ENCODE data around the gene RHOU. TPM values are rescaled to one million over a fixed set of nuclear protein-coding genes. Genes with fewer than 3 reads are reported as not detected.

Gene RHOU
- total RNA-seq, 1 donor from 2014 or later: 0.89 TPM

DNA sequence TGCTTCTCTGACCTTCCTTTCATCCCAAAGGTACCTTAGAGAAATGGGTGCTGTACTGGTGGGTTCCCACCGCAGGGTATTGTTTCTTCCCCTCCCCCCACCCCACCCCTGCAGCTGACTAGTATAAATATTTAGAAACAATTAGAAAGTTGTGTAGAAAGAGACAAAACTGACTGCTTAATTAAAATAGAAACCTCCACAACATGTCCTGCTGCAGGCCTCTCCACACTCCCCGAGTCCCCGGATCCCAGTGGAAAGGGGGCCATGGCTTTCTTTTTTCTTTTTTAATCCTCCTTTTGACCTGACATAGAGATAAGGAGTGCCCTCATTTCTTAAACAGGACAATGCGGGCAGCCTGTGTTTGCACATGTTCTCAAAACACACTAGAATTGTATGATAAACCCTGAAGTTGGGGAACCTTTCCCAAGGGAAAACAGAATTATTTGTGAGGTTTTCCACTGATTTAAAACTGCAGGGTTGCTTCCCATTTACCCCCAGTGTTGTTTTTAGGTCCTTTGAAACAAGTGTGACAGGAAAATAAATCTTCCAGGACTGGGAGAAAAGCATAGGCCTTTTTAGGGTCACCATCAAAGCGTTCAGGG is 1.7 kb downstream of the RHOU start:
- no peak for DNase-seq (ENCODE audit: low read depth)

DNA sequence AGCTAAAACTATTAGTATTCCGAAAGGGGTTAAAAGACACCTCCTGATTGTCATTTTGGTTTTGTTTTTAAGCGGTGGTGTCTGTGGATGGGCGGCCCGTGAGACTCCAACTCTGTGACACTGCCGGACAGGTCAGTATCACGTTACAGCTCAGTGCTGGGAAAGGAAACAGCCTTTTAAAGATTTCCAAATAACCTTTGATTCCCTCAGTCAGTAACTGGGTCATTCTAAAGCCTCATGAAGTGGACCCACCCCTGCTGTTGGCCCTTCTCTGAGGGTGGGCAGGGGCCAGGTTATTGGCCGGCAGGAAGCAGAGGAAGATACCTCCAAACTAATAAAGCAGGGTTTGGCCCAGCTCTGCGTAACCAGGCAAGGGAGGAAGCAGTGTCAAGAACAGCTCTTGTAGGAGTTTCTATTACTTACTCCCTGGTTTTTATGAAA is 2.3 kb downstream of the RHOU start:
- no peak for DNase-seq (ENCODE audit: low read depth)

DNA sequence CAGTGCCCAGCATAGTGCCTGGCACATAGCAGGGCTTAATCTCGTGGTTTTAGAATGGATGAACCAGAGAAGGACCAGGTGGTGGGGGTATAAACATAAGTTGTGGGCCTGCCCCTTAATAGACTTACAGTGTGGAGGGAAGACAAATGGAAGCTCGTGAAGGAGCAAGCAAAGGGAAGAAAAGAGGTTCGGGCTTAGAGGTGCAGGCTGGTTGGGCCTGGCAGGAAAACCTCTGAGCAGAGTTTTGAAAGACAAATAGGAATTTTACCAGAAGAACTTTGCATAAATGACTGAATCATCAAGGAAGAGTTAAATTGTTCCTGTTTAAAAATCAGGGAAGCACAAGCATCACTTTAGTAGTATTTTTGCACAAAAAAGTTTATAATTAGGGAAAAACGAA is 4.5 kb downstream of the RHOU start:
- no peak for DNase-seq (ENCODE audit: low read depth)

DNA sequence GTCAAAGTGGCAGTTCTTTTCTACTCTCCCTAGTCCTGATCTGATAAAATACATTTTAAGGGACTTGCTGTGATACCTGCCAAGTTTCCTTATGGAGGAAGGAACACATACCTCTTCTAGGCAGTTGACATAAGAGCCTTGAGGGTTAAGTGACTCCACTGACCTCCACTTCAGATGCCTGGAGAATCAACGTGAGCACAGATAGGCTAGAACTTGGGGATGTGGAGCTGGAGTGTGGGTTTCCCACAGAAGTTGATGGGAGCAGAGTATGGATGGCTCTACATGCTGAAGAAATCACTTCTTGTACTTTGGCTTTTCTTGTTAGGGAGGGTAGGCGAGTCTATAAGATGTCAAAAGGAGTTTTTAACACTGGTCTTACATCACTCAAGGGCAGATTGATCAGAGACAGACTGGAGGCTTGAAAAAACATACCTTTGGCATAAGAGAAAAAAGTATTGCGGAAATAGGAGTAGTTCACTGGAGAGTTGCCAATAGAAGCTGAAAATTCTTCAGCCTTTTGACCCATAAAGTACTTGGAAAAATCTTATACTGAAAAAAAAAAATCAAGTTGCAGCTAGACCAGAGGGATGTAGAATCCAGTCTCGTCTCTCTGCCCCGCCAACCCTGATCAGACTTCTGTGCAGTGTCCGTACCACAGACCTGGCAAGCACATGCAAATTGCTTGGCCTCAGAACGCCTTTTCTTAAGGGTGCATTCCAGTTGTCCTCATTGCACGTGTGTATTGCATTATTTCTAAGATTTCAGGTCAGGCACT is 5.5 kb downstream of the RHOU start:
- no peak for DNase-seq (ENCODE audit: low read depth)

DNA sequence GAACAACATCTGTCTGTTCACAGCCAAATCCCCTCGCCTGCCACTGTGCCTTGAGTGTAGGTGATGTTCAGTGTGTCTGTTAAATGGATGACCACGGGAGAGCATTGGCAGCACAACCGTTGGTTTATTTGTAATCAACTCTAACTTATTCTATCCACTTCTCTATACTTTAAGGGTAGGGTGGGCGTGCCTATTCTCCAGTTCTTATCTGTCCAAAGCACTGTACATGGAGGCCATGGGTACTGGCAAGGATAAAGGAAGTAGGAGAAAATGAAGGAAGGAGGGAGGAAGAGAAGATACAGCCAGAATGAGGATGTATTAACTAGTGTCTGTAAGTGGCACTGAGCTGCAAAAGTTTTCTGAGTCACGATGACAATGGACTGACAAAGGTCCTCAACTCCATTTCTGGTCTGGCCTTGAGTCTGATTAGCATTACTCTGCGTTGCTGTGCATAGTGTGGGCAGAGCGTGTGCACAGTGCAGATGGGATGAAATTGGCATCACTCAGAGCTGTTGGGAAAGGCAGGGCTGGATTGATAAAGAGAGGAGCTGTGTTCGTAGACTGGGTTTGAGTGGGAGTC is 7.1 kb downstream of the RHOU start:
- DNase-seq (ENCODE audit: low read depth): no peak

DNA sequence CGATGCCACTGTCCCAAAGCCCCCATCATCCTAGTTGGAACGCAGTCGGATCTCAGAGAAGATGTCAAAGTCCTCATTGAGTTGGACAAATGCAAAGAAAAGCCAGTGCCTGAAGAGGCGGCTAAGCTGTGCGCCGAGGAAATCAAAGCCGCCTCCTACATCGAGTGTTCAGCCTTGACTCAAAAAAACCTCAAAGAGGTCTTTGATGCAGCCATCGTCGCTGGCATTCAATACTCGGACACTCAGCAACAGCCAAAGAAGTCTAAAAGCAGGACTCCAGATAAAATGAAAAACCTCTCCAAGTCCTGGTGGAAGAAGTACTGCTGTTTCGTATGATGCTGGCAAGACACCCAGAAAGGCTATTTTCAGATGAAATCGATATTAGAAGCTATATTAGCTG is 8.1 kb downstream of the RHOU start:
- no peak for DNase-seq (ENCODE audit: low read depth)

DNA sequence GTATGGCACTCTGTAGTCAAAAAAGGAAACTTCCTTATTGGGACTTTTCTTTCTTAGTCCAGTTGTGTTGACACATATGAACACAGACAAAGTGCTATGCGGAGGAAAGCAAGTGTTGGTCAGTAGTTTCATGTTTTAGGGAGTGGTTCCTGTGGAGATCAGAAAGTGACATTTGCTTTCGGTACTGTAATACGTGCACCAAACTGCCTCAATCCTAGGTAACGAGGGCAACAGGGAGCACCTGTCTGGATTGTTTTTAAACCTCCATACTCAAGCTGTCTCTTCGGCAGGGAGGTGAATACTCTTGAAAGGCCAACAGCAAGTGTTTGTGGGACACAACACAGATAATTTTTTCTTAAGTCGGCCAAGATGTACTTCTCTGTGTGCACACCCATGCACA is 9.1 kb downstream of the RHOU start:
- no peak for DNase-seq (ENCODE audit: low read depth)

DNA sequence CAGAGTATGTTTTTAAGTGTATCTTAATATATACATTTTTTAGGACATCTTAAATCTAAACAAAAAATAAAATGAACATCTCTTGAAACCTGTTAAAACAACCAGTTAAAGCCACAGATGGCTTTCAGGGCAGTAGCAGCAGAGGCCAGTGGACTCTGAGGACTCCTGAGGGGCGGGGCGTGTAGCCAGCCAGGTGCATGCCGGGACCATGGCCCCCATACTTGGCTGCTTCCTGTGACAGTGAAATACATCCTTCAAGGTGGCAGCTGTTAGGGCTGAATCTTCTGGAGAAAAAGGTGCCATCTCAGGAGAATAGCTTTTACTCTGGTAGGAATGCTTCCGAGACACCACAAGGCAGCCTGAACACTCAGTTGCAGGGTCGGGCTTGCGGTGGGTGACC is 9.6 kb downstream of the RHOU start:
- no peak for DNase-seq (ENCODE audit: low read depth)

DNA sequence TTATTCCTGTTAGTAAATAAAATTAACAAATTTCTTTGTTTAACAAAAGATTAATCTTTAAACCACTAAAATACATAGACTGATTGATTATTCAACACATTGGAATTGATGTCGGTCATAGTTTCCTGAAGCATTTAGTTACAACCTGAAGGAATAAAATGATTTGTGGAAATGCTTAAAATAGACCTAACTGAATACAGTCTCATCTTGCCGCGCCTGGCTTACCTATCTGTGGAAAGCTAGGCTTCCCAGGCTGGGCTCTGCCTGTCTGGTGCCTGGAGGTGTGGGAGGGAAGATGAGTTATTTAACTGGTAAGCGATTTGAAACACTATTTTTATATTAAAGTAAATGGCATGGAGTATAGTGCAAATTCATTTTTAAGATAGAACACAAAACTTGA is 10.2 kb downstream of the RHOU start:
- DNase-seq (ENCODE audit: low read depth): no peak

DNA sequence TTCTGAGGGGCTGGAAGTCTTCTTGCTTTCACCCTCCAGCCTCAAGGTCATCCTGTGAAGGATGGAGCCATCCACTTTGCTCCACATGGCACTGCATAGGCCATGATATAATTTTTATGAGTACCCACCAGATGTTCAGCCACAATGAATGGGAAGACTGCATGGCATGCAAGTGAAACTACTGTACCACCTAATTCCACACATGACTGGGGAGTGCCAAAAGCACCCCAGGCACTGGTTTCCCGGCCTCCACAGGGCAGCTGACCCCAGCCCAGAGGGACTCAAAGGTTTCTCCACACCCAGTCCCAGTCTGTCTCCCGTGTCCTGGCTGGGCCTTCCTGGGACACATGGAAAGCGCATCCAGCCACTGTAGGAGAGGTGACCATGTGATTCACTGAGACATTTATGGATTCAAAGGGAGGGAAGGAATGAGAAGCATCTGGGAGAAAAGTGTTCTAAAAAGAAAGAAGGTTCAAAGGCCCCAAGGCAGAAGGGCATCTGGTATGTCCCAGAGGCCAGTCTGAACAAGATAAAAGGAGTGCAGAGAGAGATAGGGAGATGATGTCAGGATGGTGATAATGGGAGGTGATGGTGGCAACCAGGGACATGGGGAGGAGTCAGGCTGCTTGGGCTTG is 12.1 kb downstream of the RHOU start:
- no peak for DNase-seq (ENCODE audit: low read depth)

DNA sequence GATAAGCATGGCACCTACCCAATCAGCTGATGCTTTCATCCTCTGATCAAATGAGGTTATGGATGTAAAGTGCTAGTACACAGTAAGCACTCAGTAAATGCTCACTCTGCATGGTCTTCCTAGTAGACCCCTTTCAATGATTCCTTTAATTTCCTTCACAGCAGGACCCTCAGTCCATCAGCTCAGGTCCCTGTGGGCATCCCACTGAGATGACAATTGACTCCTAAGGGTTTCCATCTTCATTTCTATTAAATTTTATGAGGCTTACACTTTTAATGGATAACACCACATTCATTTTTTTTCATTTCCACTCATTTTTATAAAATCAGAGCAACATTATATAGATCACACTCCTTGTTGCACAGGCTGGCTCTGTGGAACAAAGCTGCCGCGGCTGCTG is 12.8 kb downstream of the RHOU start:
- DNase-seq (ENCODE audit: low read depth): no peak

DNA sequence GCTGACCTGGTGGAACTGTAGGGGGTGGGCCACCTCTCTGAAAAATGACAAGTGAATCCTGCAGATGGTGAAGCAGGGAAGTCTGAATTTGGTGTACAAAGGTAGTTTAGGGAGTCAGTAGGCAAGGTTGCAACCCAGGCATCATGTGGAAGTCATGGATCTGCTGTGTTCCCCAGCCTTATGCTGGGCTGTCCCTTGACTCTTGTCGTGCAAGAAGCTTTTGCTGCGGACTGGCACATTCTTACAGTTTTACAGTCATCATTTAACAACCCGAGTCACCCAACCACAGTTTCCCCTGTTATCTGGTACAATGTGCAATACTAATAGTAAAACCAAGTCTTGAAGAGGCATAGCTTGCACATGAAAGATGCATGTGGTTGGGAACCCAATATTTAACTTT is 13.2 kb downstream of the RHOU start:
- no peak for DNase-seq (ENCODE audit: low read depth)

DNA sequence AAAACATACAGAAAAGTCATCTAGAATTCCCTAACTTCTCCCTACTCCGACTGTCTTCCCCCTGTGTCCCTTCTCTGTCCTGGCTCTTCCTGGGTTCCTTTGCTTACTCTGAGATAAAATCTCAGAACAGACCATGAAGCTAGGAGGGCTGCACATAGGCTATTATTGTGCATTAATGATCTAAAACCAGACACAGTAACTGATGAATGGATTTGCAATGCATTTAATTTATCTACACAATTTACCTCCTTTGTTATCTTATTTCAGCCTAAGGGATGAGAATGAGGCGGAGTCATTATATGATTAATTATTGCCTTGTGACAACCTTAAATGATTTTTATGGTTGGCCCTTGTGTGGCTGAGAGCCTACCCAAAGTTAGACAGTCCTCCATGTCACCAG is 14.5 kb downstream of the RHOU start:
- DNase-seq (ENCODE audit: low read depth): no peak

DNA sequence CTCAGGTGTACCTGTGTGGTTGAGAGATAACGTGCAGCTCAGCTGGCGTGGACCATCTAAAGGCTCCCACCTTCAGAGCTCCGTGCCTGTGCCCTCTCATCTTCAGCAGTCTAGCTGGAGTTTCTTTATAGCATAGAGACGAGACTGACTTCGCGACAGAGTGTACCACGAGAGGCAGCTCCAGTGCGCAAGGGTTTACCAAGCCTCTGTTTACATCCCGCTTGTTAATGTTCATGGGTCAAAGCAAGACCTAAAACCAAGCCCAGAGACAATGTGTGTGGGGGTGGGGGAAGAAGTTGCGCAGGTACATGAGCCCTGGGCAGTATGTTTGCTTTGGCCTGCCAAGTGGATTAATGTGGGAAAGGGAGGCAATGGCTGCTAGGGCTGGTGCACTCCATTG is 15.6 kb downstream of the RHOU start:
- DNase-seq (ENCODE audit: low read depth): no peak

DNA sequence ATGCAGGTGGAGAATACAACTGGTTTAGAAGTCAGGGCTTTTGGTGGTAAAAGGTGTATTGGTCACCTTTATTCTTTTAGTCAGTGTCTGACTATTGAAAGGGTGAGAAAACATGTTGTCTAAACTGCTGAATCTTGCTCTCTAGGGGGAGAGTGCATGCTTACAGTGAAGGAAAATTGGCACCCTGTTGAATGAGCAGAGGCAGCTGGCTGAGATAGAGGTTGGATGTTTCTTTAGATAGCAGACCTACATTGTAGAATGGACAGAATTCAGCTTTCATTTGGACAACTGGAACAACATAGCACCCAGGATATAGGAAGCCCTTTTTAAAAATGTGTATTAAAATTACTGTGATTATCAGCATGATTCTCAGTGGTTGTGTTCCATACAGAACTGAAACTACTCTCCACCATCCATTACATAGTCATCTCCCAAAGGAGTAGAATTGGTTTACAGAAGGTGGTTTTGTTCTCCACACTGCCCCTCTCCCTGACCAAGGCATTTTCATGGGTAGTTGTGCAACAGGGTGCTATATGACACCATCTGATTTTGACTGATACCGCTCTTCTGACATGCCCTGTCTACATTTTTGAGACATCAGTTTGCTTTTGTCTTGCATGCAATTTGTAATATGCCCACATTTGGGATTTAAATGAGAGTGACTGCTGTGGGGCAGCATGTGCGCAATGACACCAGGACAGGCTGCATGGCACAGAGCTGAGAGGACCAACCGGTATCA is 16.2 kb downstream of the RHOU start:
- DNase-seq (ENCODE audit: low read depth): no peak

DNA sequence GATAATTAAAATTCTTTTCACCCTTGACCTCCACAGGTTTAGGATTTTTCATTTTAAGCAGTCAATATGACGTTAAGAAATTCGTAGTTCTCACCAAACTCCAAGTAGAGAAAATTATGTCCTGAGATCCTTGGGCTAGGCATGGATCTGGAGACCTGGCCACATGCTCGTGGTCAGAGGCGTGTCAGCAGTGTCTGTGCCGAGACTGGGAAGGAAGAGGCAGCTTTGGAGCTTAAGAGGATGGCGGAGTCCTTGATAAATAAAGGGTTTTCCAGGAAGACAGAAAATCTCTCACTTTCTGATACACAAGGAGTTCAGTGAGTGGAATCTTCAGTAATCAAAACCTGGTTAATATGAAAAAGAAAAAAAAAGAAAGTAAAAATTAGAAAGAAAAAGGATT is 17.0 kb downstream of the RHOU start:
- no peak for DNase-seq (ENCODE audit: low read depth)

DNA sequence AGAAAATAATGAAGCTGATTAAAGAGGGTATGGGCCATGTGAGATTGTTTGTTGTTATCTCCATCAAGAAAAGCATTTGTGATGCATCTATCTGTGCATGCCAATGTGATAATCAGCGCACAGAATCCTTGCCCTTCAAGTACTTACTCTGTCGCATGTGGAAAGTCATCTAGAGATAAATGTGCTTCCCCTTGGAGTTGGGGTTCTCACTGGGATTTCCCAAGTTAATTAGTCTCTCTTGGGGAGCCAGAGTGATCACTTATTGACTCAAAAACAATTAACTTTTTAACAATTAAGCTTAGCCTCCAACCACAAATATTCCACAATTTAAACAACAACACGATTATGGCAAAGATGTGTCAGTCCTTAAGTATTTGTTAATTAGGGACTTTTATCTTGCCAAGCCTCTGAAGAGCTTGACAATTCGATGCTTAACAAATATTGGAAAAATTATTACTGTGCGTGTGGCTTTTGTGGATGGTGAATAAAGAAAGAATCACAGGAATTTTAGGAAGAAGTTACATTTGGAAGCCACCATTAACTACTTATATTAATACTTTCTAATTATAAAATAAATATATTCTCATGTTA is 17.5 kb downstream of the RHOU start:
- DNase-seq (ENCODE audit: low read depth): no peak

DNA sequence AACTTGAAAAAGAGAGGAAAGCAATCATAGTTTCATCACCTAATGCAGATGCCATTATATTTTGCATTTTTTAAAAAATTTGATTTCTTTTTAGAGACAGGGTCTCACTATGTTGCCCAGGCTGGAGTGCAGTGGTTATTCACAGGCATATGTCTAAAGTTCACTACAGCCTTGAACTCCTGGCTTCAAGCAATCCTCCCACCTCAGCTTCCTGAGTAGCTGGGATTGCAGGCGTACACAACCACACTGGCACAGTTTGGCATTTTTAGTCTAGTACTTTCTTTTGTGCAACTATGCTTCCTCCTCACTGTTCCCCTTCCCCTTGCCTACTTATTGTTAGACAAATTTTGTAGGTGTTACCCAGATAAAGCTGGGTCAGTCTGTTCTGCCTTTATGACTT is 18.0 kb downstream of the RHOU start:
- DNase-seq (ENCODE audit: low read depth): no peak

DNA sequence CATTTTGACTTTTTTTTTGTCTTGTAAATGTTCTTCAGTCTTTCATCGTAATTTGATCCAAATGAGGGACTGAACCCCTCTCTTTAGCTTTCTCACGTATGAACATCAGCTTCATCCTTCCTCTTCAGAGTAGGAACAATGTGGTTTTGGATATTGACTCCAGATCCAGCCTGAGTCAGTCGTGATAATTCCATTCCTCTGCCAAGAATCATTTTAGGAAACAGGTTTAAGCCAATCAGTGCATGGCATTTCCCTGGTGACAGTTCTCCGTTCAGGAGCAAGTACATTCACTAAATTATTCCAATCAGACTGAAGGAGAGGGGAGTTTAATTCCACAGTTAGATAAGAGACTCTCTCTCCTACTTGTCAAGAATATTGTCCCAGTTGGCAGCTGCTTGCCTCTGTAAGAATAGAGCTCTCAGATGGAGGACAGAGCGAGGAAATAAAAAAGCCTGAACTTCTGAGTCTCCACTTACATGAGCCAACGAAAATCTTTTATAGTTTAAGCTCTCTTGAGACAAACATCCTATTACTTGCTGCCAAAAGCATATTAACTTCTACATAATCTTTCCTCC is 18.6 kb downstream of the RHOU start:
- DNase-seq (ENCODE audit: low read depth): no peak

DNA sequence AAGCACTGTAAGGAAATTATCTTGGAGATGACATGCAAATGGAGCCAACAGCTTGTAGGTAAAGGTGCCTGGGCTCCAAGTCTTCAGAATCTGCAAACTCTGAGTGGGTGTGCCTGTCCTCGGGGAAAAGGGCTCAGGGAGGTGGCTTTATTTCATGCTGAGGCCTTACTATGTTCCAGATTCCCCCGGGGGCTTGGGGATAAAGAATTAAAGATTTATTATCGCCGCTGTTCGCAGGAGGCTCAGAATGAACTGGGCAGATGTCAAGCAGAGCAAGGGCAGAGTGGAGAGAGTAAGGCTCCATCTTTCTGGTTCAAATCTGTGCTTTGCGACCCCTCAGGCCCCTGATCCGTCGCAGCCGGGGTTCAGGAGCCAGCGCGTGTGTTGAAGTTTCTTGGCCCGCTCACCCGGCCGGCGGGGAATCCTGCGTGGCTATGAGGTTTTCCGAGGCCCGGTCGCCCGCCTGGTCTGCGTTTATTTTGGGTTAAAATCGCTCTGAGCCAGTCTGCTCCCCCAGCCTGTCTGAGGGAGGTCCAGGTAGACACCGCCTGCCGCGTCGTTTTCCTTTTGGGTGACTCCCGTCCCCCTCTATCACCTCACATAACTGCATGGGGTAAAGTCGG is 19.5 kb downstream of the RHOU start:
- DNase-seq (ENCODE audit: low read depth): no peak

DNA sequence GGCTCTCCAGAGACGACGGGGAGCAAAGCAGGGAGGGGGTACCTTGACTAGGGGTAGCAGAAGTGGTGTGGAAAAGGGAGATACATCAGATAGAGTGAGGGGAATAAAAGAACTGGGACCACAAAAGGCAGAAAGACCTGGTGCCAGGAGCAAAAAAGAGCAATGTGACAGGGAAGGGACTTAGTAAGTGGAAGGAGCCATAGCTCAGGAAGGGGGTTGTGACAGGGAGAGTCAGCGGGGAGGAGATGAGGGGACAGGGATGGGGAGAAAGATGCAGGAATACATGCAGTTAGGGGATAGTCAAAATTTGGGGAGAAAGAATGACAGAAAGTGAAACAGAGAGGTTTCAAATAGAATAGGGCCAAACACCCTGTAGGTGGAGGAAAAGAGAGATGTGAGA is 20.5 kb downstream of the RHOU start:
- no peak for DNase-seq (ENCODE audit: low read depth)

Measured in renal cortical epithelial cell (primary cell).